IMR-90 (cell line): ENCODE measurements around the gene GABRR1. TPM values are rescaled to one million over a fixed set of nuclear protein-coding genes. Genes with fewer than 3 reads are reported as not detected.

ENCODE experiments used
- ATAC-seq: fragments of 200-7000 bp; cut with Tn5 transposase; 2 replicates; pipeline ENCODE4 v1.9.1; 2020; ENCODE audit warnings: low read depth, mild to moderate bottlenecking, moderate library complexity
- BruUV-seq: library from RNA; stranded (reverse); fragments of 400-500 nt; replicated peaks from 2 replicates; lab custom pipeline; 2021; lab: Mats Ljungman, UMichigan
- CTCF ChIA-PET: fragments of 300-600 bp; formaldehyde crosslinking; extraction: SDS; loops from one replicate; lab custom pipeline; 2021; ENCODE audit warnings: antibody characterized with exemption; lab: Yijun Ruan, JAX
- POLR2A ChIA-PET: fragments of 300-600 bp; sonication (Branson Sonifier 250); formaldehyde crosslinking; loops from one replicate; lab custom pipeline; 2022; ENCODE audit warnings: antibody characterized with exemption; ENCODE audit not compliant: unreplicated experiment; lab: Charles Lee
- DNase-seq: peaks from one replicate; pipeline ENCODE4 v3.0.0; 2013
- H2AFZ ChIP-seq: replicated peaks from 2 replicates; pipeline ENCODE3; 2013; ENCODE audit warnings: low read length, mild to moderate bottlenecking; ENCODE audit not compliant: poor library complexity
- H2AK5ac ChIP-seq: 2 replicates; pipeline ENCODE4 v1.6.1; 2013; ENCODE audit warnings: low read depth, low read length, inconsistent platforms
- H2AK9ac ChIP-seq: replicated peaks from 2 replicates; pipeline ENCODE3; 2013; ENCODE audit warnings: mild to moderate bottlenecking, low read depth, low read length, moderate library complexity; ENCODE audit not compliant: poor library complexity
- H2BK120ac ChIP-seq: 2 replicates; pipeline ENCODE4 v1.6.1; 2013; ENCODE audit warnings: low read depth, low read length, inconsistent platforms
- H2BK15ac ChIP-seq: 3 replicates; pipeline ENCODE4 v1.6.1; 2013; ENCODE audit warnings: low read depth, low read length, inconsistent platforms
- H2BK20ac ChIP-seq: 2 replicates; pipeline ENCODE4 v1.6.1; 2013; ENCODE audit warnings: low read depth, mild to moderate bottlenecking, inconsistent platforms, low read length, moderate library complexity
- H2BK5ac ChIP-seq: 2 replicates; pipeline ENCODE4 v1.6.1; 2013; ENCODE audit warnings: mild to moderate bottlenecking, low read depth, low read length, inconsistent platforms; ENCODE audit not compliant: poor library complexity, severe bottlenecking
- H3K14ac ChIP-seq: replicated peaks from 2 replicates; pipeline ENCODE4 v1.6.1; 2013; ENCODE audit warnings: low read depth, low read length, inconsistent platforms
- H3K18ac ChIP-seq: 2 replicates; pipeline ENCODE4 v1.6.1; 2013; ENCODE audit warnings: low read depth, low read length, control low read depth
- H3K23ac ChIP-seq: 2 replicates; pipeline ENCODE4 v1.6.1; 2013; ENCODE audit warnings: low read depth, low read length, inconsistent platforms
- H3K27ac ChIP-seq: 2 replicates; pipeline ENCODE4 v1.5.1; 2013; ENCODE audit warnings: mild to moderate bottlenecking, control low read depth, low read length; ENCODE audit not compliant: insufficient read depth
- H3K27me3 ChIP-seq: 2 replicates; pipeline ENCODE4 v1.6.1; 2013; ENCODE audit warnings: low read length; ENCODE audit not compliant: control insufficient read depth, insufficient read depth
- H3K36me3 ChIP-seq: 2 replicates; pipeline ENCODE4 v1.6.1; 2013; ENCODE audit warnings: low read length, mixed read lengths; ENCODE audit not compliant: control insufficient read depth, insufficient read depth
- H3K4ac ChIP-seq: 2 replicates; pipeline ENCODE4 v1.6.1; 2013; ENCODE audit warnings: low read depth, low read length, inconsistent platforms
- H3K4me1 ChIP-seq: 2 replicates; pipeline ENCODE4 v1.6.1; 2013; ENCODE audit warnings: low read length, mixed read lengths; ENCODE audit not compliant: control insufficient read depth, insufficient read depth
- H3K4me2 ChIP-seq: 2 replicates; pipeline ENCODE4 v1.6.1; 2013; ENCODE audit warnings: low read depth, mild to moderate bottlenecking, control low read depth, low read length, moderate library complexity
- H3K4me3 ChIP-seq: 2 replicates; pipeline ENCODE4 v1.5.1; 2013; ENCODE audit warnings: low read depth, mild to moderate bottlenecking, control low read depth, low read length, moderate library complexity; ENCODE audit not compliant: insufficient read depth
- H3K56ac ChIP-seq: 2 replicates; pipeline ENCODE4 v1.6.1; 2013; ENCODE audit warnings: low read length, inconsistent platforms; ENCODE audit not compliant: insufficient read depth; ENCODE audit errors: extremely low read depth
- H3K79me1 ChIP-seq, 2 experiments: 2 replicates each; pipeline ENCODE4 v1.6.1; 2013; ENCODE audit warnings: low read length in 2 of 2, inconsistent platforms in 1 of 2, low read depth in 1 of 2
- H3K9ac ChIP-seq: 2 replicates; pipeline ENCODE4 v1.6.1; 2013; ENCODE audit warnings: low read depth, low read length, control low read depth
- H3K9me1 ChIP-seq: 2 replicates; pipeline ENCODE4 v1.6.1; 2013; ENCODE audit warnings: low read length, inconsistent platforms; ENCODE audit not compliant: insufficient read depth
- H3K9me3 ChIP-seq: 2 replicates; pipeline ENCODE4 v1.6.1; 2013; ENCODE audit warnings: low read length; ENCODE audit not compliant: control insufficient read depth, insufficient read depth
- H4K20me1 ChIP-seq: 2 replicates; pipeline ENCODE4 v1.6.1; 2013; ENCODE audit warnings: low read length, inconsistent platforms; ENCODE audit not compliant: insufficient read depth
- H4K5ac ChIP-seq: 2 replicates; pipeline ENCODE4 v1.6.1; 2013; ENCODE audit warnings: mild to moderate bottlenecking, low read depth, low read length, control low read depth
- H4K8ac ChIP-seq, 2 experiments: 2 replicates each; pipeline ENCODE4 v1.6.1; 2013; ENCODE audit warnings: low read depth in 2 of 2, low read length in 2 of 2, control low read depth in 1 of 2, inconsistent platforms in 1 of 2
- H4K91ac ChIP-seq: 2 replicates; pipeline ENCODE4 v1.6.1; 2013; ENCODE audit warnings: low read depth, low read length, inconsistent platforms; ENCODE audit not compliant: insufficient read depth
- CEBPB ChIP-seq: IDR thresholded peaks from 2 replicates; pipeline ENCODE4 v1.6.1; 2012; ENCODE audit warnings: low read depth, low read length, improper control_type of control experiment
- FOS ChIP-seq: fragments of 150-350 bp; IDR thresholded peaks from 2 replicates; pipeline ENCODE4 v1.6.1; 2016; ENCODE audit warnings: low read depth, low read length
- MXI1 ChIP-seq: IDR thresholded peaks from 2 replicates; pipeline ENCODE4 v1.6.1; 2012; ENCODE audit warnings: low read depth, mild to moderate bottlenecking, low read length, moderate library complexity, borderline replicate concordance
- WGBS, 2 experiments: methylation state at CpG; one replicate each; pipeline versions ENCODE4 v1.1.5 to v1.1.7; 2013; ENCODE audit warnings: missing lambda C conversion rate in 2 of 2; ENCODE audit not compliant: insufficient read length in 1 of 2; ENCODE audit errors: extremely low coverage in 2 of 2; 5-methylcytosine and 5-hydroxymethylcytosine counted together
- dilution Hi-C: fragments of 300-500 bp; cut with HindIII; formaldehyde crosslinking; loops from one replicate; pipeline ENCODE4 v1.14.3; 2018; ENCODE audit warnings: low sequenced_read_pairs; ENCODE audit not compliant: unreplicated experiment
- in situ Hi-C: fragments of 300-500 bp; cut with MboI; formaldehyde crosslinking; loops from 3 replicates; pipeline ENCODE4 v1.14.3; 2019; ENCODE audit warnings: low sequenced_read_pairs, inconsistent platforms, mixed read lengths
- intact Hi-C: fragments of 100-400 bp; cut with micrococcal nuclease; formaldehyde crosslinking; loops from 2 replicates; pipeline ENCODE4 v1.10.0; 2022
- polyA plus RNA-seq, 3 experiments: library from polyadenylated mRNA; depleted of rRNA; stranded (reverse); fragments of >200 nt; gene quantifications; 2 replicates each; pipeline ENCODE4 v1.2.3, GENCODE V29; 2012; ENCODE audit warnings: low replicate concordance in 1 of 3
- total RNA-seq: library from RNA; depleted of rRNA; stranded (reverse); fragments of >200 nt; gene quantifications from 2 replicates; pipeline ENCODE4 v1.2.3, GENCODE V29; 2012
- TF ChIP-seq, protein P1 (sequence below): conservative IDR thresholded peaks from 2 replicates; pipeline ENCODE4 v1.5.1; 2012; ENCODE audit warnings: mild to moderate bottlenecking, low read depth, low read length, improper control_type of control experiment

GABRR1 gene
- total and polyA plus RNA-seq, 2 of the 4 experiments (the other 2 are of a cell fraction), result not detected

- Histone ChIP-seq H4K20me1 (no peaks in the 10 kb centered on the region), H3K9me3 (no peaks in the 10 kb centered on the region), H3K27me3 (no peaks in the 10 kb centered on the region), H4K5ac (0 out of 2 replicates have a peak overlapping the region, but pooled peaks have one; percentile 17), H3K23ac (peak overlapping the region; percentile 42; the same call in 1 of the 2 replicates), H2BK120ac (peak overlapping the region; percentile 82), H3K9me1 (peaks cover 7% of the 10 kb centered on the region), H3K14ac (peak overlapping the region; percentile 51), H4K8ac (peak overlapping the region; percentile 22 to 51; a peak in 3 of 4 replicates), H3K79me1 (no peaks in the 10 kb centered on the region), H3K4ac (peak overlapping the region; percentile 73), H3K4me1 (peaks cover 12% of the 10 kb centered on the region), H3K36me3 (no peaks in the 10 kb centered on the region), H2BK20ac (peak overlapping the region; percentile 73), H3K9ac (no peak overlapping the region), H3K27ac (no peak overlapping the region), H4K91ac (peak overlapping the region; percentile 86), H2AFZ (peak overlapping the region; percentile 57), H2AK9ac (no peak overlapping the region), H2AK5ac (peak overlapping the region; percentile 48), H2BK5ac (peak overlapping the region; percentile 21), H2BK15ac (0 out of 3 replicates have a peak overlapping the region, but pooled peaks have one; percentile 33), H3K4me2 (peak overlapping the region; percentile 7; the same call in 1 of the 2 replicates), H3K56ac (no peak overlapping the region), H3K18ac (peak overlapping the region; percentile 3; the same call in 1 of the 2 replicates), H3K4me3 (no peak overlapping the region)
- whole genome bisulfite sequencing, 2 experiments, result 50% methylated on average over 2 of the region's 7 CpGs; no CpG with 5 or more reads in 1 of the 2 experiments
- DNase-seq (peak; percentile 41), ATAC-seq (peak; percentile 60)
- POLR2A ChIA-PET, result no interaction called here
- dilution Hi-C loops (no loop called here), in situ Hi-C loops (loop anchor here (25.0 kb wide), 1 partner anchor 222 kb away; the partner anchor contains the start of gene UBE2J1), intact Hi-C loops (no loop called here)
- TF ChIP-seq, protein P1, sequence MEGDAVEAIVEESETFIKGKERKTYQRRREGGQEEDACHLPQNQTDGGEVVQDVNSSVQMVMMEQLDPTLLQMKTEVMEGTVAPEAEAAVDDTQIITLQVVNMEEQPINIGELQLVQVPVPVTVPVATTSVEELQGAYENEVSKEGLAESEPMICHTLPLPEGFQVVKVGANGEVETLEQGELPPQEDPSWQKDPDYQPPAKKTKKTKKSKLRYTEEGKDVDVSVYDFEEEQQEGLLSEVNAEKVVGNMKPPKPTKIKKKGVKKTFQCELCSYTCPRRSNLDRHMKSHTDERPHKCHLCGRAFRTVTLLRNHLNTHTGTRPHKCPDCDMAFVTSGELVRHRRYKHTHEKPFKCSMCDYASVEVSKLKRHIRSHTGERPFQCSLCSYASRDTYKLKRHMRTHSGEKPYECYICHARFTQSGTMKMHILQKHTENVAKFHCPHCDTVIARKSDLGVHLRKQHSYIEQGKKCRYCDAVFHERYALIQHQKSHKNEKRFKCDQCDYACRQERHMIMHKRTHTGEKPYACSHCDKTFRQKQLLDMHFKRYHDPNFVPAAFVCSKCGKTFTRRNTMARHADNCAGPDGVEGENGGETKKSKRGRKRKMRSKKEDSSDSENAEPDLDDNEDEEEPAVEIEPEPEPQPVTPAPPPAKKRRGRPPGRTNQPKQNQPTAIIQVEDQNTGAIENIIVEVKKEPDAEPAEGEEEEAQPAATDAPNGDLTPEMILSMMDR, result no peak
- TF ChIP-seq FOS (no peak), MXI1 (no peak), CEBPB (0 out of 2 replicates have a peak, but pooled peaks have one; percentile 8)
- CTCF ChIA-PET, result interaction anchor here (1.0 to 1.4 kb wide), 2 partner anchors 17 to 158 kb away, joined by 3 to 5 read pairs; no protein-coding TSS in a partner anchor
- BruUV-seq, result no TSS peak
Measured at GRCh38 chr6:89140347-89141156, 76.6 kb downstream of the GABRR1 start.
